NCI-H2196 treated with DMSO at 0.1 percent for 48 hours (cell line): ENCODE data around the gene UPK3A.
"Not testable (repeated sequence)": the region's sequence is repeated elsewhere in the genome, so short reads cannot be mapped to it uniquely, and the experiment has no call there.

Source experiments
- DNase-seq: peaks from one replicate; lab custom pipeline; 2025; ENCODE audit not compliant: unreplicated experiment; lab: John Stamatoyannopoulos, UW

The UPK3A gene

GRCh38 chr22:45278125-45278524 is 6.6 kb upstream of the UPK3A start:
- no peak for DNase-seq

DNA sequence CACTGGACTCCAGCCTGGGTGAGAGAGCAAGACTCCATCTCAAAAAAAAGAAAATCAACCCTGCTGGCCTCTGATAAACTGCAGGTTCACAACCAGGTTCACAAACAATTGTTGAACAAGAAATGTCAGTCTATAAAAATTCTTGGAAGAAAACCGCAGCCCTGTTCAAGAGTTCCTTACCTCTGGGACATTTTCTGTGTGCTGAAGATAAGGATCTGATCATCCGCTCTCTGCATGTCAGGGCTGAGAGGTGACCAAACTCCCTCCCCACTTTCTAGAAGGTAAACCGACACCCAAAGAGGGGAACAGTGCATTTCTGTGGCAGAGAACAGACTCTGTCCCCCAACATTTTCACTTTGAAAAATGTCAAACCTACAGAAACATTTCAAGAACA is 4.2 kb upstream of the UPK3A start:
- no peak for DNase-seq

DNA sequence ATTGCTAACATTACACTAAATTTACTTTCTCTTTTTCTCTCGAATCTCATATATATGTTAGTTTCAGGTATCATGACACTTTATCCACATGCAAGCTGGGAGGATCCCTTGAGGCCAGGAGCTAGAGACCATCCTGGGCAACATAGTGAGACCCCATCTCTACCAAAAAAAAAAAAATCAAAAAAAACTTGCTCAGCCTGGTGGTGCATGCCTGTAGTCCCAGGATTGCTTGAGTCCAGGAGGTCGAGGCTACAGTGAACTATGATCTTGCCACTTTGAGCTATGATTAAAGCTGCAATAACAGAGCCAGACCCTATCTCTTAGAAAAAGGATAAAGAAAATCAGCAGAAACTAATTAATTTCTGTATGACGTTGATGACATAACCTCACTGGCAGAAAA is 3.7 kb upstream of the UPK3A start:
- no peak for DNase-seq

- DNase-seq, result no peak
Observed at GRCh38 chr22:45285263-45286058, 712 bp downstream of the UPK3A start.

DNA sequence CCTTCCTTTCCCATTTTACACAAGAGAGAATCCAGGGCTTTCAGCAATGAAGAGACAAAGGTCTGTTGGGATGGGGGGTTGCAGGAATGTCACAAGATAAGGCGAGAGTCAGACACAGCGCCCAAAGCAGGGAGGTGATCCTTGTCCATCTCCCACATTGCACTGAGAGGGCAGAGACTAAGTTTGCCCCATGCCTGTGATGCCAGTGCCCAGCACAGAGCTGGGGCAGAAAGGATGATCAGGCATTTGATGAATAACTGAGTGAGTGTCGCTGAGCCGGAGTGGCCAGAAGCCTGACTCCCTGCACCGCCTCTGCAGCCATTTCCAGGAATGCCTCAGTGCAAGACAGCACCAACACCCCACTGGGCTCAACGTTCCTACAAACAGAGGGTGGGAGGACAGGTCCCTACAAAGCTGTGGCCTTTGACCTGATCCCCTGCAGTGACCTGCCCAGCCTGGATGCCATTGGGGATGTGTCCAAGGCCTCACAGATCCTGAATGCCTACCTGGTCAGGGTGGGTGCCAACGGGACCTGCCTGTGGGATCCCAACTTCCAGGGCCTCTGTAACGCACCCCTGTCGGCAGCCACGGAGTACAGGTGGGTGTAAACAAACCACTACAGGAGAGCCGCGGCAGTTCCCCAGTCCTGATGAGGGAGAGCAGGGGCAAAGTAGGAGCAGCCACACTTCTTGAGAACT is 2.3 kb downstream of the UPK3A start:
- DNase-seq, result no peak

GRCh38 chr22:45290410-45290936 is 5.7 kb downstream of the UPK3A start:
- no peak for DNase-seq

DNA sequence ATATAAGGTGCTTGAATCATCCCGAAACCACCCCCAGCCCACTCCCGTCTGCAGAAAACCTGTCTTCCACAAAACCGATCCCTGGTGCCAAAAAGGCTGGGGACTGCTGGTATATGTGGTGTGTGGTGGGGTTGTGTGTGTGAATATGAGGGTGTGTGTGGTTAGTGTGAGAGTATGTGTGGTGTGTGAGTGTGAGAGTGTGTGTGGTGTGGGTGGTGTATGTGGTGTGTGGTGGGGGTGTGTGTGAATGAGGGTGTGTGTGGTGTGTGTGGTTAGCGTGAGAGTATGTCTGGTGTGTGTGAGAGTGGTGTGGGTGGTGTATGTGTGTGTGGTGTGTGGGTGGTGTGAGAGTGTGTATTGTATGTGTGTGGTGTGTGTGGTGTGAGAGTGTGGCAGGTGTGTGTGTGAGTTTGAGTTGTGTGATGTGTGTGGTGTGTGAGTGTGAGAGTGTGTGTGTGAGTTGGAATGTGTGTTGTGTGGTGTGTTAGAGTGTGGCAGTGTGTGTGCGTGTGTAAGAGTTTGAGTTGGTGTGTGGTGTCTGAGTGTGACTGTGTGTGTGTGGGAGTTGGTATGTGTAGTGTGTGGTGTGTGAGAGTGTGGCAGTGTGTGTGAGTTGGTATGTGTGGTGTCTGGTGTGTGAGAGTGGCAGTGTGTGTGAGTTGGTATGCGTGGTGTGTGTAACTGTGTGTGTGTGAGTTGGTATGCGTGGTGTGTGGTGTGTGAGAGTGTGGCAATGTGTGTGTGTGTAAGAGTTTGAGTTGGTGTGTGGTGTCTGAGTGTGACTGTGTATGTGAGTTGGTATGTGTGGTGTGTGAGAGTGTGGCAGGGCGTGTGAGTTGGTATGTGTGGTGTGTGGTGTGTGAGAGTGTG is 6.5 kb downstream of the UPK3A start:
- DNase-seq, result no peak

DNA sequence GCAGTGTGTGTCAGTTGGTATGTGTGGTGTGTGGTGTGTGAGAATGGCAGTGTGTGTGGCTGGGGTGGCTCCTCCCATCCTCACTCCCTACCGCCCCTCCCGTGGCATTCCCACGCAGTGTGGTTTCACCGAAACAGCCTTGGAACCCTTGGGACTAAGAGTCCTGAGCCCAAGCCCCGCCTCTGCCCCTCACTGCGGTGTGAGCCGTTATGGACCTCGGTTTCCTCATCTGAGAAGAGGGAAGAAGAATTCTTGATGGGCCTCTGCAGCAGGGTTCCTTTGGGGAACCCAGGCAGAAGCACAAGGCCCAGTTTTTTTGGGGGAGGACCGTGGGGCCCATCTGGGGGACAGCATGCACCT is 7.2 kb downstream of the UPK3A start:
- DNase-seq, result no peak

- no peak for DNase-seq
Observed at GRCh38 chr22:45292731-45293442, 8.1 kb downstream of the UPK3A start.

DNA sequence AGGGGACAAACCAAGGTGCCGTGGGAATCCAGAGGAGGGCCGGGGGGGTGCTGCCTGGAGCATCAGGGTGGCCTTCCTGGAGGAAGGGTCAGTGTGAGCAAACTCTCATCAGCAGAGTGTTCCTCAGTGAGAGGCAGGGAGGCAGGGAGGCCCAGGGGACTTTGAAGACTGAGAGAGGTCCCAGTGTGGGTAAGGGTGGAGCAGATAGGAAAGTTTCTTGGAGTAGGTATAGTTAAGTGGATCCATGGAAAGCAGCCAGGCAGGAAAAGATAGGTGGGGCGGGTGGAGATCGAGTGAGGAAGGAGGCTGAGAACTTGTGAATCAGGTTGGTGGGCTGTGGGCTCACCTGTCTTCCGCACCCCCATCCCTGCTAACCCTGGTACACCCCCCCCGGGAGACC is 9.3 kb downstream of the UPK3A start:
- no peak for DNase-seq

DNA sequence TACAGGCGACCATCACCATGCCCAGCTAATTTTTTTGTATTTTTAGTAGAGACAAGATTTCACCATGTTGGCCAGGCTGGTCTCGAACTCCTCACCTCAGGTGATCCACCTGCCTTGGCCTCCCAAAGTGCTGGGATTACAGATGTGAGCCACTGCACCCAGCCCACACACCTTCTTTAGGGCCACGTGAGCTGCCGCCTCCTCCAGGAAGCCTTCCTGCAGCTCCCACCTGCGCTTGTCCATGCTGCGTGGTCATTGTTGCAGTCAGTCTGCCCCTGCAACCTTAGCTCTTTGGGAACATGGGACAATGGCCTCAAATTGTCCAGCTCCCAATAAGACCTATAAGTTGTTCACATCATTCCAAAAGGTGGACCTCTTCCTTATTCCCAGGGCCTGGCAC is 10.3 kb downstream of the UPK3A start:
- not testable (repeated sequence) for DNase-seq

DNA sequence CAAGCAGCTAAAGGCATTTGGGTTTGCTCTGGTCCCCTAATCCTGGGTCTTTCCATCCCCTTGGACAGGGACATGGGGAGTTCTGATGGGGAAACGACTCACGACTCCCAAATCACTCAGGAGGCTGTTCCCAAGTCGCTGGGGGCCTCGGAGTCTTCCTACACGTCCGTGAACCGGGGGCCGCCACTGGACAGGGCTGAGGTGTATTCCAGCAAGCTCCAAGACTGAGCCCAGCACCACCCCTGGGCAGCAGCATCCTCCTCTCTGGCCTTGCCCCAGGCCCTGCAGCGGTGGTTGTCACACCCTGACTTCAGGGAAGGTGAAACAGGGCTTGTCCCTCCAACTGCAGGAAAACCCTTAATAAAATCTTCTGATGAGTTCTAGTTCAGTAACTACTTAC is 10.7 kb downstream of the UPK3A start:
- no peak for DNase-seq

GRCh38 chr22:45296628-45297297 is 12.0 kb downstream of the UPK3A start:
- DNase-seq, result no peak

DNA sequence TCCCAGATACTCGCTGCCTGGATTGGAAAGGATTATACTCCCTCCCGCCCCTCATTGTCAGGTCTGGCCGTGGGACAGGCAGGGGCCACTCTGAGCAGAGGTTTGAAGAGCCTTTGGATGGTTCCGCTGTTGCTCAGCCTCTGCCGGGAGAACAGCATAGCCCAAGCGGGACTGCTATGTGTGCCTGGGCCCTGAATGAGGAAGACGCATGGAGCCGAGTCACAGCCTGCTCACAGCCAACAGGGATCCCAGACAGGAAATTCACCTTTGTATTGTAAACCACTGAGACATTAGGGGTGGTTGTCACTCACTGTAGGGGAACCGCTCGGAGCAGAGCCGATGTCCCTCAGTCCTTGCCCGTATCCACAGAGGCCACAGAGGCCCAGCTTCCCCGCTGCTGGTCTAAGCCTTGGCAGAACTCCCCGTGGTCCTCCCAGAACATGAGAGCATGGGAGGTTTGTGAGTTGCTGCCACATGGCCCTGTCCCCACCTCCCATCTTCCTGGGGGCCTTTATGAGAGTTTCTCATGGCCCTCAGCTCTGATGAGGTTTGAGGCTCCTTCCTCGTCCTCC is 14.3 kb downstream of the UPK3A start:
- no peak for DNase-seq

DNA sequence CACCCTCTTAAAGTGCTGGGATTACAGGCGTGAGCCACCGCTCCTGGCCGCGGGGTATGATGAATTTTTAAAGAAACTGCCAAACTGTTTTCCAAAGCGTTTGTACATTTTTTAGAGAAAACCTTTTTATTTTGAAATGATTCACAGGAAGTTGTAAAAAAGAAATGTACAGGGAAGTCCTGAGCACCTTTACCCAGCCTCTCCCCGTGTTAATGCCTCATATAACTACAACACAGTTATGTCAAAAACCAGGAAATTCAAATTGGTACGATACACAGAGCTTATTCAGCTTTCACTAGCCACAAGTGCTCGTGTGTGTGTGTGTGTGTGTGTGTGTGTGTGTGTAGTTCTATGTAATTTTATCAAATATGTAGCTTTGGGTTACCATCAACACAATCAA is 18.0 kb downstream of the UPK3A start:
- DNase-seq, result no peak

DNA sequence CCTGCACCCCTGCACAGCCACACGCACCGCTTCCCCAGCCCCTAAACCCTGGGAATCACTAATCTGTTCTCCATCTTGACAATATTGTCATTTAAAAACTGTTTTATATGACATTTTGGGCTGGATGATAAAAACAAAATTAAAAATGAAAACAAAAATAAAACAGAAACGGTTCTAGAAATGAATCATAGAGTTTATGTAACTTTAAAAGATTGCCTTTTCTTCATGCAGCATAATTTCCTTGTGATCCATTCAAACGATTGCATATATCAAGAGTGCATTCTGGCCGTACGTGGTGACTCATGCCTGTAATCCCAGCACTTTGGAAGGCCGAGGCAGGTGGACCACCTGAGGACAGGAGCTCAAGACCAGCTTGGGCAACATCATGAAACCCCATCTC is 18.4 kb downstream of the UPK3A start:
- DNase-seq, result no peak

GRCh38 chr22:45304971-45305370 is 20.2 kb downstream of the UPK3A start:
- DNase-seq, result no peak

- no peak for DNase-seq
Observed at GRCh38 chr22:45305456-45306075, 20.8 kb downstream of the UPK3A start.

- DNase-seq, result no peak
Observed at GRCh38 chr22:45306139-45306538, 21.4 kb downstream of the UPK3A start.
